Ureter (tissue), 1 donor: ENCODE results near the gene SLC52A3. TPM values are rescaled to one million over a fixed set of nuclear protein-coding genes. Genes with fewer than 3 reads are reported as not detected.

Experiments used
- DNase-seq: peaks from one replicate; pipeline ENCODE4 v3.0.0-alpha.2; 2020; ENCODE audit warnings: low spot score
- total RNA-seq: library from RNA; stranded (reverse); gene quantifications from one replicate; pipeline ENCODE4 v1.2.4, GENCODE V29; 2023
- donor health status: DM: yes; HTN: yes; CAD: no.

Gene SLC52A3
- total RNA-seq, 1 donor from 2014 or later, result 19.1 TPM

DNA sequence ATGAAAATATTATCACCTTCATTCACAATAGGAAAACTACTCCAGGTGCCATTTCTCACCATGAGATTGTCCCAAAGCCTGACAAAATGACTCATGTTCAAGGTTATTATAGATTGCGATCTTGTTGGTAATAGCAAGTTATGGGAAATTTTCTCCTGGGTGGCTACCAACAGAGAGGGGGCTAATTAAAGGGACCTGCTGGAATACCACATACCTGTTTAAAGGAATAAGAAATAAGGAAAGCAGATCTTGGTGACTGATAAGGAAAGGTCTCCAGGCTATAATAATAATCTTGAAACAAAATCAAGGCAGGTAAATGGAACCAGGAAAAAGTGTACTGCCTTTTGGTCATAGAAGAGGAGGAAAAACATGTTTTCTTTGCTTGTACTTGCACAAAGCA is 1.4 kb downstream of the SLC52A3 start:
- DNase-seq, result no peak

DNA sequence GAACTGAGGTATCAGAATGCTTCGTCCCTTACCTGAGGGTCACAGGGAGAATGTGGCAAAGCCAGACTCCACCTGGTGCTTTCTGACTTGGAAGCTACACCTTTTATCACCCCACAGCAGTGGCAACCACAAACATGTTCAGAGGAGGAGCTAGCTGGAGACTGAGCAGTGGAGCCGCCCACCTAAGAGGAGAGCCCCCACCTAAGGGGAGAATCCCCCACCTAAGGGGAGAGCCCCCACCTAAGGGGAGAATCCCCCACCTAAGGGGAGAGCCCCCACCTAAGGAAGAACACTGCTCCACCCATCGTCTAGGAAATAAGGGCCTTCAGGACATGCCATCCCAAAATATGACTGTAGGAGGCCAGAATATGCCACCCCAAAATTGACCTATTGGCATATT is 4.0 kb downstream of the SLC52A3 start:
- DNase-seq, result no peak

- no peak for DNase-seq
These were observed 6.6 kb downstream of the SLC52A3 start for GRCh38 chr20:761418-762381.

- DNase-seq, result no peak
These were observed 7.4 kb downstream of the SLC52A3 start for GRCh38 chr20:760751-761417.

DNA sequence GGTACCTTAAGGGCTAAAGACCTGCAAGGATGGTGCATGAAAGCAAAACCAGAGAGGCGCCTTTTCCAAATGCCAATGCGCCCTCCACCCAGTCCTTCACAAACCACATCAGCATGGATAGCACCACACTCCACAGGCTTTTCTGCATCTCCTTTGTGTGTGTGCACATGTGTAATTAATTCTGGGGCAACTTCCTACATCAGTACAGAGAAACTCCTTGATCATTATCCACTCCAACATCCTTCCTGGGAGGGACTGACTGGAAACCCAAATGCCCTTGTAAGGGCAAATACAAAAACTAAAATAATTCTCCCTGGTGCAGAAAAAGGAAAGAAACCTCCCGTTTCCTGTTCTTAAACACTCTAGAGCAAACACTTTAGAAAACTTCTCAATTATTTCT is 10.8 kb downstream of the SLC52A3 start:
- no peak for DNase-seq

DNA sequence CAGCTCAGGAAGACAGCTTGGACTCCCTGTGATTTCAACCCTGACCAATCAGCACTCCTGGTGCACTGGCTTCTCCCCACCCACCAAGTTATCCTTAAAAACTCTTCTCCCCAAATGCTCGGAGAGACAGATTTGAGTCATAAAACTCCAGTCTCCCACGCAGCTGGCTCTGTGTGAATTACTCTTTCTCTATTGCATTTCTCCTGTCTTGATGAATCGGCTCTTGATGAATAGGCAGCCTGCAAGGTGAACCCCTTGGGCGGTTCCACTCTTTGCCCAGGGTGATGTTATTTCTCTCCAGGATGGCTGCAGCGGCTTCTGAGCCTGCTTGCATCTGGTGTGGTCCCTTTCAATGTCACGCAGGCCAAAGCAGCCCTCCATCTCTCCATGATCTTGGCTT is 12.4 kb downstream of the SLC52A3 start:
- DNase-seq, result no peak

- no peak for DNase-seq
These were observed 13.4 kb downstream of the SLC52A3 start for GRCh38 chr20:754904-755303.

DNA sequence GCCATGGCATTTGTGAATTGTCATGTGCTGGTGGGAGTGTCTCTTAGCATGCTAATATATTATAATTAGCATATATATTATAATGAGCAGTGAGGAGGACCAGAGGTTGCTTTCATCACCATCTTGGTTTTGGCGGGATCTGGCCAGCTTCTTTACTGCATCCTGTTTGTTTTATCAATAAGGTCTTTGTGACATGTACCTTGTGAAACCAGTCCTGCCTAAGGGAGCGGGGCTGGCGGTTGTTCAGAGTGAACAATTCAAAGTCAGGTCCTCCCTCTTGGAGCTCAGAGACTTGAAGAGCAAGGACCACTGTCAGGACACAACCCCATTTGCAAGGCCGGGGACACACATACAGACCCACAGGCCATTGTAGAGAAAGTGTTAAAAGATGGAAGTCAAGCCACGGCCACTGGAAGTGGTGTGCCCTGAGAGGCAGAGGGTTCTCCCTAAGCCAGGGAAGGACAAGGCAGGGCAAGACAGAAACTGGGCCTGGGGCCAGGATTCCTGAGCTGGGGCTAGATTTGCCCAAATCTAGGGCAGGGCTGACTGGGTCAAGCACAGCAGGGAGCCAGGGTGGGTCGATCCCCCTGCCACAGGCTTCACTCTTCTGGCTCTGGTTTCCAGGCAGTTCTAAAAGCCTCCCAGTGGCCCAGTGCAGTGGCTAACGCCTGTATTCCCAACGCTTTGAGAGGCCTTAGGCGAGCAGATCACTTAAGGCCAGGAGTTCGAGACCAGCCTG is 14.2 kb downstream of the SLC52A3 start:
- DNase-seq, result no peak

- DNase-seq, result no peak
These were observed 15.2 kb downstream of the SLC52A3 start for GRCh38 chr20:753136-753535.

- no peak for DNase-seq
These were observed 16.0 kb downstream of the SLC52A3 start for GRCh38 chr20:752291-752690.

DNA sequence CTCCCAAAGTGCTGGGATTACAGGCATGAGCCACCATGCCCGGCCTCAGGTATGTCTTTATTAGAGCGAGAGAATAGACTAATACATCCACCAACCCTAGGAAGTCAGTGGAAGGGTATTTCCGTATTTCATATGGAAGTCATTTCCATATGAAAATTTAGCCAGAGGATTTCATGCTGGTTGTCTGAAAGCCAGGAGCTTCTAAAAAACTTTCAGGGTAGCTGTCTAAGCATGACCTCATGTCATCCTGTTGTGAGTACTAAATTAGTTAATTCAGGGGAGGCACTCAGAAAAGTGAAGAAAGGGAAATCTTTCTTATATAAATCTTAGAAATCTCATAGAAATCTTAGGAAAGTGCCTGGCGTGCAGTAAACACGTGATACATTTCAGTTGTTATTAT is 16.5 kb downstream of the SLC52A3 start:
- DNase-seq, result no peak

GRCh38 chr20:750801-751200 is 17.5 kb downstream of the SLC52A3 start:
- DNase-seq, result no peak

GRCh38 chr20:745683-746301 is 22.5 kb downstream of the SLC52A3 start:
- DNase-seq, result no peak

DNA sequence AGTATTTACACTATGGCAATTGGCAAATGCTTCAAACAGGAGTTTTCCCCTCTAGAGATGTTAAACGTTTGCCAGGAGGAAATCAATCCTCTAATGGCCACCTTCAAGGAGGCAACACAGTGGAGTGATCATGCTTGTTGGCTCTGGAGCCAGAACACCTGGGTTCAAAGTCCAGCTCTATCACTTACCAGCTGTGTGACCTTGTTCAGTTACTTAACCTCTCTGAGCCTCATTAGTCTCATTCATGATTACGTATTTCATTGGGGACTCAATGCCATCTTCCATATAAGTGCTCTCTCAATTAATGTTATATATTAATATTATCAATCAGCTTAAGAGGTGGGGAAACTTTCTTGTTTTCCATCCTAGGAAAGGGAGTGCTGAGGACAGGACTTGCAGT is 26.1 kb downstream of the SLC52A3 start:
- DNase-seq, result no peak

DNA sequence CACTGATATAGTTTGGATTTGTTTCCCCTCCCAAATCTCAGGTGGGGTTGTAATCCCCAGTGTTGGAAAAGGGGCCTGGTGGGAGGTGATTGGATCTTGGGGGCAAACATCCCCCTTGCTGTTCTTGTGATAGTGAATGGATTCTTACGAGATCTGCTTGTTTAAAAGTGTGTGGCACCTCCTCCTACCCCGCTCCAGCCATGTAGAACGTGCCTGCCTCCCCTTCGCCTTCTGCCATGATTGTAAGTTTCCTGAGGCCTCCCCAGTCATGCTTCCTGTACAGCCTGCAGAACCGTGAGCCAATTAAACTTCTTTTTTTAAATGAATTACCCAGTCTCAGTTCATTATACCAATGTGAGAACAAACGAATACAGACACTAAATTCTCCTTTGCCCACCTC is 26.7 kb downstream of the SLC52A3 start:
- no peak for DNase-seq

GRCh38 chr20:740162-740561 is 28.1 kb downstream of the SLC52A3 start:
- peak; percentile 56 for DNase-seq

GRCh38 chr20:739736-740135 is 28.6 kb downstream of the SLC52A3 start:
- no peak for DNase-seq

GRCh38 chr20:733861-734260 is 34.4 kb downstream of the SLC52A3 start:
- no peak for DNase-seq

- DNase-seq, result no peak
These were observed 35.6 kb downstream of the SLC52A3 start for GRCh38 chr20:732727-733126.

GRCh38 chr20:731891-732560 is 36.3 kb downstream of the SLC52A3 start:
- no peak for DNase-seq

- no peak for DNase-seq
These were observed 38.3 kb downstream of the SLC52A3 start for GRCh38 chr20:730005-730404.
